HG03095 (cell line): ENCODE data around the gene NLGN1.
A peak's percentile ranks its signal among the peaks of the same experiment; 100 is the strongest.

Experiments used
- ATAC-seq: cut with Tn5 transposase; IDR thresholded peaks from one replicate; pipeline ENCODE4 v1.9.1; 2021; ENCODE audit warnings: moderate library complexity; ENCODE audit not compliant: unreplicated experiment

The NLGN1 gene

GRCh38 chr3:174126990-174127758 lies 729.6 kb downstream of the NLGN1 start:
- ATAC-seq, result no peak

DNA sequence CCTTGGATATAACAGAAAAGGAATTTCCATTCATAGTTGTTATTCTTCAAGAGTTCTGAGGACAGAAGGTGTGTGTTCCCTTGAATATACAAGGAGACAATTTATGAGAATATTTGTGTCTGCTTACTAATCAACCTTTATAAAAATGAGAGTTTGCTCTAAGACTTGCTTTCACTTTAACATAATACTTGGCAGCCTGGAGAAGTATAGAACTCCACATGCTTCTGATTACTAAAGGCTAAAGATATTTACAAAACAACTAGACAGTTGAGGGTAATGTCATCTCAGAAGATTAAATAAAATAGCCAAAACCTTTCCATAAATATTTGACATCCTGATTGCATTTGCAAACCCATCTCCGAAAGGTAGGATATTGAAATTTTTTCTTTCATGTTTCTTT lies 734.5 kb downstream of the NLGN1 start:
- no peak for ATAC-seq

GRCh38 chr3:174132421-174133042 lies 735.0 kb downstream of the NLGN1 start:
- ATAC-seq, result no peak

DNA sequence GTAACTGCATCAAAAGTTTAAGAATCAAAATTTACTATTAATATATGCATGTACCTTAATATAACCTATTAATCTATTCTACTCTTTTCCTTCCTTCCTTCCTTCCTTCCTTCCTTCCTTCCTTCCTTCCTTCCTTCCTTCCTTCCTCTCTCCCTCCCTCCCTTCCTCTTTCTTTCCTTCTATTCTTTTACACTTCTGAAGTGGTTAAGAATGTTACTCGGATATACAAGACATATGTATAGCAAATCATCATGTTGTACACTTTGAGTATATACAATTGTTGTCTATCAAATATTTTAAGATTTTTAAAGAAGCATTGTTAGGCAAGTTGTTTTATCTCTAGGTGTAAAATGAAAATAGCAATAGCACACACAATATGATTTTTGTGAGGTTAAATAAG lies 748.5 kb downstream of the NLGN1 start:
- ATAC-seq, result no peak

DNA sequence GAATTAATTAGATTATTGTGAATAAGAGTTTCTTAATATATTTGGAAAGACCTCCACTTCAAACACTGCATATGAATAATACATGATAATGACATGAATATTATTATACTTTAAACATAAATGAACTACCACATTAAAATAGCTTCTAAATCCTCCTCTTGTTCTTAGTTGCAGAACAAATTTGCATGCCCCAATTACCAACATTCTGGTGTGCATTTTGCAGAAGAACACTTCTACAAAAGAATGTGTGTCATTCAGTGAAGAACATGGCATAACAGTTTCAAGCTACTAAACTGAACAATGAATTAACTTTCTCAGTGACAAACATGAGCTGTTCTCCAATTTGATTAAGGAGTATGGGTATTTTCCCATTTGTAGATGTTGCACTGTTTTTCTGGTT lies 750.3 kb downstream of the NLGN1 start:
- ATAC-seq, result no peak

- ATAC-seq, result no peak
These were observed 756.3 kb downstream of the NLGN1 start for GRCh38 chr3:174153871-174154270.

DNA sequence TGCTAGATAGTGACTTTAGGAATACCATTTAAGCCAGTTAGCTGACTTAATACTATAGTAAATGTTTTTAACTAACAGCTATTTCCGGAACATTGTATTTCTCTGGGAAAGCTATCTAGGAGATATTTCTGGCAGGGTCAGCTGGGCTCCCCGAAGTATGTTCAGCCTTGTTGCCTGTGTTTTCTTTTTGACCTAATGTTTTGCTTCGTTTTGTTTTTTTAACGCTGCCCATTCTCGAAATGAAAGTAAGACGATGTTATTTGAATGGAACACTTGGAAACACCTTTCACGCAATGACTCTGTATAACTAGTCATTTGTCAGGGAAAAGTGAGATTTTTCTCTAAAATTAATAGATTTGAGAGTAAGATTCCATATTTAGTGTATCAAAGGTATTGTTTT lies 758.7 kb downstream of the NLGN1 start:
- no peak for ATAC-seq

DNA sequence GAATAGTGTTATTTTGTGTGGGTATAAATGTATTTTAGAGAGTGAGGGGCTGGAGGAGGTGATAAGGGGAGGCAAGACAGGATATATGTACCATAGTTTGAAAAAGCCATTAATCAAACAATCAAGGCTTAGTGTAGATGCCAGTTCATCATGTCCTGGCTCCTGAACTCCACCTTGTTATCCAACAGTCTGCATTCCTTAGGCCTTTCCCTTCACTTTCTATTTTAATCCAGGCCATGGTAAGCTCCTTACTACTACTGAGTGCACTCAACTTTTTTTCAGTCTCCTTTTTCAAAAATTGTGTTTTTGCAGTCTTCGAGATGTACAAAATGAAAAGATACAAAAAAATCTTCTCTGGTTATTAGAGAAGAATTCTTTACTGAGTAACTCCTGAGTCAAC lies 761.1 kb downstream of the NLGN1 start:
- ATAC-seq, result no peak

- ATAC-seq, result no peak
These were observed 762.1 kb downstream of the NLGN1 start for GRCh38 chr3:174159604-174160003.

- ATAC-seq, result no peak
These were observed 765.0 kb downstream of the NLGN1 start for GRCh38 chr3:174162550-174162949.

DNA sequence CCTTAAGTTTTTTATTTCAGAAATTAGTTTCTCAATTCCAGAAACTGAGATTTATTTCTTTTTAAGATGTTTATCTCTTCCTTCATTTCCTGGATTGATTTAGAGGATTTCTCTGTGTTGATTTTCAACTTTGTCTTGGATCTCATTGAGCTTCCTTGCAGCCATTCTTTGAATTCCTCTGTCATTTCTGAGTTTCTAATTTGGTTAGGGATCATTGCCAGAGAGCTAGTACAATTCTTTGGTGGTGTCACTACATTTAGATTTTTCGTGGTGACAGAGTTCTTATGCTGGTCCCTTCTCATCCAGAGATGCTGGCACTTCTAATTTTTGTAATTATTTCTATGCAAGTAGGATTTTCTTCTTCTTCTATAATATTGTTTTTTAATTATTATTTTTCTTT lies 770.5 kb downstream of the NLGN1 start:
- no peak for ATAC-seq

DNA sequence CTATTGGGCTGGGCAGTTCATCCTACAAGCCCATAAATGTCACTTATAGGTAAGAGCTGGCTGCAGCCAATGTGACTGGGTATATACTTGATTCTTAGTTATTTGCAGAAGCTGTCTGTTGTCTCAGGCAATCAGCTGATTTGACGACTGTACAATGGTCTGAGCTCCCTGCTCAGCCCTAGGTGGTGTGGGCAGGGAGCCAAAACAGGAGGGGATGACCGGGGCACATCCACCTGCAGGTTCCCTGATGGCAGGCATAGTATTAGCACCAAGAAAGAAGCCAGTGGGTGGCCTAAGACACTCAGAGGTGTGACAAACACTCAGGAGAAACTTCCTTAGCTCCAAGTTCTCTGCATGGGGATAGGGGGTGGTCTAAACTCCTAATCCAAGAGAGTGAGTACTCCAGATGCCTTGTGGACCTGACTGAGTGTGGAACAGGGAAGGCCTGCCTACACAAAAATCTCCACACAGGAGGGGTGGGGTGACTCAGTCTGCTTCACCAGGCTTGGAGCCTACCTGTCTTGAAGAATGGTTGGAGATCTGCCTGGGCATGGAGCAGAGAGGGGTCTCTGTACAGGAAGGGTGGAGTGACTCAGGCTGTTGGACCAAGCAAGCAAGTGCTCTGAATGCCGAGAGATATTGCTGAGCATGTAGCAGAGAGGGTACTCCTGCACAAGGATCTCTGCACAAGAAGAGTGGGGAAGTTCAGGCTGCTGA lies 771.2 kb downstream of the NLGN1 start:
- no peak for ATAC-seq

GRCh38 chr3:174169736-174170135 lies 772.2 kb downstream of the NLGN1 start:
- no peak for ATAC-seq

- no peak for ATAC-seq
These were observed 772.7 kb downstream of the NLGN1 start for GRCh38 chr3:174170248-174170647.

DNA sequence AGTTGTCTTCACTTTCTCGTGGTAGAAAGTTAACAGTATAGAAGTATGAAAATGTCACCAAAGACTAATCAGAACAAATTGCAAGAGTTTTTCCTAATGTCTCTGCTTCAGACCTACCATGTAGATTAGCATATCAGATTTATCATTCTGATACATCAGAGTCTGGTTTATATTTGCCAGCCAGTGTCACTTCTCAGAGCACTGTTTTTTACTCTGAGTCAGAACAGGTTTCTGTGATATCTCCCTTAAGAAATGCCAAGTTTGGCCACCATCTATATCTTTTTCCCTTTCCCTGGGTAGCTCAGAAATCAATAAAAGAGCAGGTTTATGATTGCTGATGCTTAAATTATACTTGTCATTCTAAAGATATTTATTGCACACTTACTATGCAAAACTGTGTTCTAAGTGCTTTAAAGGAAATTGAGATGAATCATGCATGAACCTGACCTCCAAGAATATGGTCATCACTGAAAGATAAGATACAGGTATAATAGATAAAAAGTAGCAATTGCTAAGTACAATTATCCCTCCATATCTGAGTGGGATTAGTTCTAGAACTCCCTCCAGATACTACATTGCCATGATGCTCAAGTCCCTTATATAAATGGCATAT lies 788.9 kb downstream of the NLGN1 start:
- ATAC-seq, result no peak

DNA sequence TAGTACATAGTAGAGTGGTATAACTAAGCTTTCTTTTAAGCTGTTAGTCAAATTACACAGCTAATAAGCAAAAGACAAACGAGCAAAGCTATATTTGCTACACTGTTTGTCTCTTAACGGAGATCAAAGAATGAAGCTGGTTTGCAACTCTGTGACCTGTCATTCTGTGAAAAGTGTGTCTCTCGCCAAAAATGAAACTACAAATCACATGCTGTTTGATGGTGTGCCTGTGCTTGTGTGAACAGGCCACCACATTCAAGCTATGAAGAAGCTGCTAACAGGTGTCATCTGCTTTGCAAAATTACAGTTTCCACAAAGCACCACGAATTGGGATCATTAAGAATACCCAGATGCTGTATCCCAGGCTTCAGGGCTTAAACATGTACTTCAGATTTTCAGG lies 793.8 kb downstream of the NLGN1 start:
- peak; percentile 65 for ATAC-seq

DNA sequence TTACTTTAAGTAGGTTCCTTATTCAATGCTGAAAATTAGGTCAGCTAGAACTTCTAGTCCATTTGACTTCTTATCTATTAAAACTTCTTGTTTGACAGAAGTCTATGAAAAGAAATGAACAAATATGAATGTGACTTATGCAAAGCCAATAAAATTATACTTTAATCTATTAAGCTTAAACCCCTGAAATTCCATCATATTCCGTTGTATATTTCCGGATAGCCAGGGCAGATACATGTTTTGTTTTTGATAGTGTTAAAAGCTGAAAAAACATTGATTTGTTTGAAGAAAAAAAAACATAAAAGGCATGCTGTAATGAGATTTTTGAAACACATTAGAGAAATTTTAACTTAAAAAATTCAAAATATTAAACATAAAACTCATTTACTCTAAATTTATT lies 794.4 kb downstream of the NLGN1 start:
- no peak for ATAC-seq

DNA sequence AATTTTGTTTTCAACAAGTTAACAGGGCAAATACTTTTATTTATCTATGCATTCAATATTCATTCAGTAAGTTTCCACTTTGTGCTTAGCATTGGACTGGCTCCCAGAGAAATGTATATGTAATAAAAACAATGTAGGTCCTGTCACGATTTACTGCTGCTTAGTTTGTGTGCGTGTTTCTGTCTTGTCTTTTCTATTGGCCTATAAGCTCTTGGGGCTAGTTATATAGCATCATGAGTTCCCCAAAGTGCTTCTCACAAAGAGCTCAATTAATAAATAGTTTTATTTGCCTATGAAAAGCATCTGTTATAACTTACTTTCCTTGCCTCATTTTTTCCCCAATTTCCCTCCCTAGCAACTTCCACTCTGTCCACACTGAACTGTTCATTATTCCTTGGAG lies 794.9 kb downstream of the NLGN1 start:
- no peak for ATAC-seq

DNA sequence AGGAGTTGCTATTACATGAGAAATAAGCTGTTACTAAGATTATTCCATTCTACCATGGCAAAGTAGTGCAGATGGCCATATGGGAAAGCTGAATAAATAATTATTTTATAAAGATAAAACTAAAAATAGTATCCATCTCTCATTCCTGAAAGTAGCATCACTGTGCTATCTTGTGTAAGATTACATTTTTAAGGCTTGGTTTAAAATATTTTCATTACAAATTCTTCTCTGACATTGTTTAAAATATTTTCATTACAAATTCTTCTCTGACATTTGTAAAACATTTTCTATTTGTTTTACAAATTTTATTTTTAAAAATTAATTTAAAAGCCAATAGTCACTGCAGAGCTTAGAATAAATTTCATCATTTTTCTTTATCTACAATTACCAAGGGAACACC lies 796.1 kb downstream of the NLGN1 start:
- ATAC-seq, result no peak

DNA sequence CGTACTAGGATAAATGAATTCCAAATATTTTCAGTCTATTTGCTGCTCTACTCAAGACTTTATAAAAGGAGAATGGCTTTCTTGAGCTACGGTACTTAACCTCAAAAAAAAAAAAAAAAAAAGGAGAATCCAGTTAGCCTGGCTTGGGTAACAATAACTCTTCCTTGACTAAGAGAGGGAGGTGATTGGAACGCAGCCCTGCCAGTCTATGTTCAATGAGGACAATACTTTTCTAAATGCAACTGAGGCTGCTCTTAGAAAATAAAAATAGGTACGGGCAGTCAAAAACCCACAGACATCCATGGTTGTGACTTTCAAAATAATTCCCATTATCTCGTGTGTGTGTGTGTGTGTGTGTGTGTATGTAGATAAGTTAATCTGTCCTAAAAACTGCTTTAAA lies 799.9 kb downstream of the NLGN1 start:
- ATAC-seq, result no peak

DNA sequence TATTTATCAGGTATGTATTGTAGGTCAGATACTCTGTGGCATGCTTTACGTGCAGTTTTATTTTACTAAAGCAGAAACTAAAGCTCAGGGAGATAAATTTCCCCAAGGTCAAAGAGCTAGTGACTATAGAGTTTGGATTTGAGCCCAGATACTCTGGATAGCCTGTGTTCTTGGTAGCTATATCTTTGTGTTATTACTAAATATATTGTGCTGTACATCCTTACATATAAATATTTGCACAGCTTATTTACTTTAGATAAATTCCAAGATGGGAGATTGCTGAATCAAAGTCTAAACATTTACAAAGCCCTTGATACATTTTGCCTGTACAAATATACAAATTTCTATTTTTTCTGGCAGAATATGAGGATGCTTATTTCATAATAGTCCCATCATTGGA lies 800.7 kb downstream of the NLGN1 start:
- no peak for ATAC-seq

- no peak for ATAC-seq
These were observed 802.2 kb downstream of the NLGN1 start for GRCh38 chr3:174199696-174200095.
